Measurements from ENCODE around the gene AMY2B. TPM values are rescaled to one million over a fixed set of nuclear protein-coding genes. Genes with fewer than 3 reads are reported as not detected.
"Not testable (repeated sequence)": the region's sequence is repeated elsewhere in the genome, so short reads cannot be mapped to it uniquely, and the experiment has no call there.

Gene AMY2B
- total RNA-seq, 2 experiments from 2014 or later = 3.5 to 3.6 TPM

DNA sequence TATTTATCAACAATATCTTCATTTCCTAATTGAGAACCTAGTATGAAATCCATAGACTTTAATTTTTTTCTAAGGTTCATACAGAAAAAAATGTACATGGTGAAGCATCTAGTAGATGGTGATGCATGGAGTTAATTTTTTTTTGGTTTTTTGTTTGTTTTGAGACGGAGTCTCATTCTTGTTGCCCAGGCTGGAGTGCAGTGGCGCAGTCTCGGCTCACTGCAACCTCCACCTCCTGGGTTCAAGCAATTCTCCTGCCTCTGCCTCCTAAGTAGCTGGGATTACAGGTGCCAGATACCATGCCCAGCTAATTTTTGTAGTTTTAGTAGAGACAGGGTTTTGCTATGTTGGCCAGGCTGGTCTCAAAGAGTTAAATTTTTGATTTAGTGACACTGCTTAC is 10.3 kb upstream of the AMY2B start:
- peaks cover 12% of the 10 kb centered on the region for H3K36me3 Mint-ChIP-seq (ENCODE audit: low read depth)
- H3K4me3 Mint-ChIP-seq; H3K27ac Mint-ChIP-seq; ATAC-seq; H3K4me1 Mint-ChIP-seq; intact Hi-C loops (cut with DNase I, micrococcal nuclease); DNase-seq; H3K27me3 Mint-ChIP-seq; H3K9me3 Mint-ChIP-seq (ENCODE audit: low read depth); POLR2A ChIA-PET: not testable (repeated sequence)
- CTCF ChIA-PET = interaction anchor here (0.6 kb wide), 1 partner anchor 743 kb away, joined by 3 read pairs; no protein-coding TSS in a partner anchor

GRCh38 chr1:103561643-103562395 is 9.6 kb upstream of the AMY2B start:
- Mint-ChIP-seq H3K27ac (no peak overlapping the region), H3K4me1 (peaks cover 7% of the 10 kb centered on the region), H3K27me3 (no peaks in the 10 kb centered on the region), H3K4me3 (no peak overlapping the region), H3K9me3 (ENCODE audit: low read depth) (no peaks in the 10 kb centered on the region), H3K36me3 (ENCODE audit: low read depth) (peaks cover 6% of the 10 kb centered on the region)
- ChIA-PET CTCF (interaction anchor here (0.6 kb wide), 1 partner anchor 743 kb away, joined by 3 read pairs; no protein-coding TSS in a partner anchor), POLR2A (no interaction called here)
- DNase-seq = no peak
- no peak for ATAC-seq
- intact Hi-C loops (cut with DNase I, micrococcal nuclease) = no loop called here

- H3K36me3 Mint-ChIP-seq (ENCODE audit: low read depth) = peaks cover 3% of the 10 kb centered on the region
- no peak for ATAC-seq
- DNase-seq = no peak
- no peaks in the 10 kb centered on the region for H3K9me3 Mint-ChIP-seq (ENCODE audit: low read depth)
- H3K4me3 Mint-ChIP-seq = no peak overlapping the region
- H3K4me1 Mint-ChIP-seq = peaks cover 7% of the 10 kb centered on the region
- no peak overlapping the region for H3K27ac Mint-ChIP-seq
- intact Hi-C loops (cut with DNase I, micrococcal nuclease) = no loop called here
- POLR2A ChIA-PET = no interaction called here
- CTCF ChIA-PET = no interaction called here
- H3K27me3 Mint-ChIP-seq = no peaks in the 10 kb centered on the region
Measured at GRCh38 chr1:103563056-103563455, 8.3 kb upstream of the AMY2B start.

DNA sequence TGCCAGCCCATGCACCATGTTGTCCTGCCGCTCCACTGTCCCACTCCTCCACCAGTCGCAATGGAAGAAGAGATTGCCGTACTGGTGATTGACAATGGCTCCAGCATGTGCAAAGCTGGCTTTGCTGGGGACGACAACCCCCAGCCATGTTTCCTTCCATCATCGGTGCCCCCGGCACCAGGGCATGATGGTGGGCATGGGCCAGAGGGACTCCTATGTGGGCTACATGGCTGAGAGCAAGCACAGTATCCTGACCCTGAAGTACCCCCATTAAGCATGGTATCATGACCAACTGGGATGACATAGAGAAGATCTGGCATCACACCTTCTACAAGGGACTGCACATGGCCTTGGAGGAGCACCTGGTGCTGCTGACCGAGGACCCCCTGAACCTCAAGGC is 1.9 kb upstream of the AMY2B start:
- Mint-ChIP-seq H3K36me3 (ENCODE audit: low read depth) (peaks cover 11% of the 10 kb centered on the region), H3K4me1 (no peaks in the 10 kb centered on the region), H3K9me3 (ENCODE audit: low read depth) (no peaks in the 10 kb centered on the region), H3K27me3 (no peaks in the 10 kb centered on the region), H3K4me3 (no peak overlapping the region), H3K27ac (no peak overlapping the region)
- CTCF ChIA-PET = no interaction called here
- ATAC-seq = no peak
- intact Hi-C loops (cut with DNase I, micrococcal nuclease) = no loop called here
- no peak for DNase-seq
- POLR2A ChIA-PET = no interaction called here

DNA sequence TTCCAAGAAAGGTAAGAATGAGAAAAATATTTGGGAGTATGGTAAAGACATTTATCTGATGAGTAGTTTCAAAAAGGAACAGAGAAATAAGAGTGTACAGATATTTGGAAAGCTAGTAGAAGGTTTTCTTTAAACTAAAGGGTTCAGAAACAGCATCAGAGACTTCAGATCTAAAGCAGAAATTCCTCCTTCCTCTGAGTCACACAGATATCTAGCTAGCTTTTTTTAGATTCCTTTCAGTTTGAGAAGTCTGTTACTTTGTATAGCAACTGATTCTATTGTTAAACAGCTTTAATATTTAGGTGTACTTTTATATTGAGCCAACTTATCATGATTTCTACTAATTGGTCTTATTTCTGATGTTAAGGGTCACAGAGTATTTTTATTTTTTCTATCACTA is 4.7 kb downstream of the AMY2B start:
- intact Hi-C loops (cut with DNase I, micrococcal nuclease) = no loop called here
- CTCF ChIA-PET = no interaction called here
- H3K4me3 Mint-ChIP-seq = no peak overlapping the region

GRCh38 chr1:103576784-103577183 is 5.4 kb downstream of the AMY2B start:
- DNase-seq; H3K27ac Mint-ChIP-seq; H3K9me3 Mint-ChIP-seq (ENCODE audit: low read depth); H3K4me3 Mint-ChIP-seq; ATAC-seq; POLR2A ChIA-PET; H3K36me3 Mint-ChIP-seq (ENCODE audit: low read depth); CTCF ChIA-PET; intact Hi-C loops (cut with DNase I, micrococcal nuclease); H3K27me3 Mint-ChIP-seq; H3K4me1 Mint-ChIP-seq: not testable (repeated sequence)

More for the DNA sequence above, 4.7 kb downstream of the AMY2B start:
- no peaks in the 10 kb centered on the region for H3K27me3 Mint-ChIP-seq
- peaks cover 3% of the 10 kb centered on the region for H3K36me3 Mint-ChIP-seq (ENCODE audit: low read depth)
- H3K27ac Mint-ChIP-seq = no peak overlapping the region
- no peak for DNase-seq
- H3K4me1 Mint-ChIP-seq = peaks cover 6% of the 10 kb centered on the region
- ATAC-seq = no peak
- H3K9me3 Mint-ChIP-seq (ENCODE audit: low read depth) = no peaks in the 10 kb centered on the region
- POLR2A ChIA-PET = no interaction called here

GRCh38 chr1:103582464-103582863 is 11.1 kb downstream of the AMY2B start:
- no peak overlapping the region for H3K4me3 Mint-ChIP-seq

GRCh38 chr1:103583887-103584286 is 12.5 kb downstream of the AMY2B start:
- Mint-ChIP-seq H3K4me3 (no peak overlapping the region), H3K36me3 (ENCODE audit: low read depth) (no peaks in the 10 kb centered on the region), H3K27ac (no peak overlapping the region), H3K4me1 (no peaks in the 10 kb centered on the region), H3K27me3 (no peaks in the 10 kb centered on the region), H3K9me3 (ENCODE audit: low read depth) (no peaks in the 10 kb centered on the region)
- POLR2A ChIA-PET = no interaction called here
- CTCF ChIA-PET = interaction anchor here (0.7 kb wide), 1 partner anchor 17 kb away, joined by 4 read pairs; no protein-coding TSS in a partner anchor
- intact Hi-C loops (cut with DNase I, micrococcal nuclease) = no loop called here
- DNase-seq (no peak), ATAC-seq (no peak)

More at GRCh38 chr1:103582464-103582863, 11.1 kb downstream of the AMY2B start:
- intact Hi-C loops (cut with DNase I, micrococcal nuclease) = no loop called here
- Mint-ChIP-seq H3K27me3 (no peaks in the 10 kb centered on the region), H3K9me3 (ENCODE audit: low read depth) (no peaks in the 10 kb centered on the region), H3K36me3 (ENCODE audit: low read depth) (no peaks in the 10 kb centered on the region), H3K4me1 (no peaks in the 10 kb centered on the region), H3K27ac (no peak overlapping the region)
- ChIA-PET CTCF (no interaction called here), POLR2A (no interaction called here)
- DNase-seq = no peak
- no peak for ATAC-seq

DNA sequence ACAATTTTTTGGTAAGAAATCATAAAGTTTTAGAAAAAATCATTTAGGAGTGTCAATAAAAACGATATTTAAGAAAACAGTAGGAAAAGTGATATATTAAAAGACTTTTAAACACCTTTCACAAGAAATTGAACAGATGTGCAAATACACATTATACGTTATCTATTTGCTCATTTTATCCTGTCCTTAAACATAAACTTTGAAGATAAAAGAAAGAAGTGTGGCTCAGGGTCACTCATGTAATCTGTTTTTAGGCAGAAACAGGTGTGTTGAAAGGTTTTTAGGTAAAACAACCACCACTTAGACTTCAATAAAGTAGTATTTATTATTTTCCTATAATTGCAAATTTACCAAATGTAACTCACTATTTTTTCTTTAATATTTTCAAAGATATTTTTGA is 13.1 kb downstream of the AMY2B start:
- no peak overlapping the region for H3K4me3 Mint-ChIP-seq
- ChIA-PET CTCF (interaction anchor here (0.7 kb wide), 1 partner anchor 18 kb away, joined by 4 read pairs; no protein-coding TSS in a partner anchor), POLR2A (no interaction called here)
- DNase-seq (no peak), ATAC-seq (no peak)
- H3K9me3 Mint-ChIP-seq (ENCODE audit: low read depth) = peaks cover 1% of the 10 kb centered on the region
- H3K4me1 Mint-ChIP-seq = no peaks in the 10 kb centered on the region
- intact Hi-C loops (cut with DNase I, micrococcal nuclease) = no loop called here
- H3K36me3 Mint-ChIP-seq (ENCODE audit: low read depth) = no peaks in the 10 kb centered on the region
- H3K27me3 Mint-ChIP-seq = no peaks in the 10 kb centered on the region
- H3K27ac Mint-ChIP-seq = no peak overlapping the region

- H3K9me3 Mint-ChIP-seq (ENCODE audit: low read depth); POLR2A ChIA-PET; CTCF ChIA-PET; DNase-seq; H3K27ac Mint-ChIP-seq; H3K36me3 Mint-ChIP-seq (ENCODE audit: low read depth); H3K4me1 Mint-ChIP-seq; H3K4me3 Mint-ChIP-seq; ATAC-seq; H3K27me3 Mint-ChIP-seq; intact Hi-C loops (cut with DNase I, micrococcal nuclease): not testable (repeated sequence)
Measured at GRCh38 chr1:103602740-103603139, 31.4 kb downstream of the AMY2B start.

DNA sequence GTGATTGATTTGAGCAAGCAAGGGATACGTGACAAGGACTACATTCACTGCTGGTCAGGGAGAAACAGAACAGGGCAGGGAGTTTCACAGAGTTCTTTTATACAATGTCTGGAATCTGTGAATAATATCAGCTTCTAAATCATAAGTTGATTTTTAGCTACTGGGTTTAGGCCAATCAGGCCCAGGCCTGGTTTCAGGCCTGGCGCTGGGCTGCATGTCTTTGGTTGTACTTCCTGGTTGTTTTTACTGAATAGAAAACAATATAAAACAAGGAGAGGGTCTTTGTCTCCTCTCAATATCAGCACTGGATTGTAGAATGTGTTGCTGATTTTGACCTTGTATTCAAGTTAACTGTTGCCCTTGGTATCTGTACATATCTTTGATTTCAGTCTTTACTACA is 45.0 kb downstream of the AMY2B start:
- H3K36me3 Mint-ChIP-seq (ENCODE audit: low read depth) = no peaks in the 10 kb centered on the region
- no peak for ATAC-seq

GRCh38 chr1:103616994-103617477 is 45.6 kb downstream of the AMY2B start, which contains the start of gene AMY2A:
AMY2A (plus strand) TSS chr1:103617427; CDS start chr1:103617441, 14 bp downstream.
- CTCF ChIA-PET; H3K27ac Mint-ChIP-seq; intact Hi-C loops (cut with DNase I, micrococcal nuclease); H3K4me1 Mint-ChIP-seq; ATAC-seq; H3K27me3 Mint-ChIP-seq; DNase-seq; POLR2A ChIA-PET; H3K36me3 Mint-ChIP-seq (ENCODE audit: low read depth); H3K9me3 Mint-ChIP-seq (ENCODE audit: low read depth); H3K4me3 Mint-ChIP-seq: not testable (repeated sequence)

More for the DNA sequence above, 45.0 kb downstream of the AMY2B start:
- CTCF ChIA-PET = no interaction called here
- POLR2A ChIA-PET = no interaction called here
- intact Hi-C loops (cut with DNase I, micrococcal nuclease) = no loop called here
- peaks cover 4% of the 10 kb centered on the region for H3K9me3 Mint-ChIP-seq (ENCODE audit: low read depth)
- no peak overlapping the region for H3K27ac Mint-ChIP-seq
- H3K27me3 Mint-ChIP-seq = no peaks in the 10 kb centered on the region
- H3K4me3 Mint-ChIP-seq = no peak overlapping the region
- H3K4me1 Mint-ChIP-seq = no peaks in the 10 kb centered on the region
- DNase-seq = no peak
